ENCODE measurements around the gene VCAN. TPM values are rescaled to one million over a fixed set of nuclear protein-coding genes. Genes with fewer than 3 reads are reported as not detected.

The VCAN gene
- total RNA-seq, 2 experiments from 2014 or later = not detected

GRCh38 chr5:83488271-83488670 is 16.7 kb downstream of the VCAN start:
- H3K27ac Mint-ChIP-seq = no peak overlapping the region
- no peak for DNase-seq
- no peaks in the 10 kb centered on the region for H3K4me1 Mint-ChIP-seq (ENCODE audit: low read depth)
- peaks cover 25% of the 10 kb centered on the region for H3K27me3 Mint-ChIP-seq (ENCODE audit: low read depth)
- no peaks in the 10 kb centered on the region for H3K9me3 Mint-ChIP-seq
- intact Hi-C loops (cut with micrococcal nuclease) = no loop called here
- H3K4me3 Mint-ChIP-seq = no peak overlapping the region
- H3K36me3 Mint-ChIP-seq (ENCODE audit: low read depth) = no peaks in the 10 kb centered on the region
- CTCF ChIA-PET = interaction anchor here (0.6 kb wide), 1 partner anchor 69 kb away, joined by 3 read pairs; no protein-coding TSS in a partner anchor

GRCh38 chr5:83488821-83489220 is 17.3 kb downstream of the VCAN start:
- H3K9me3 Mint-ChIP-seq = no peaks in the 10 kb centered on the region
- no peak for DNase-seq
- no peaks in the 10 kb centered on the region for H3K36me3 Mint-ChIP-seq (ENCODE audit: low read depth)
- no peaks in the 10 kb centered on the region for H3K4me1 Mint-ChIP-seq (ENCODE audit: low read depth)
- H3K27me3 Mint-ChIP-seq (ENCODE audit: low read depth) = peaks cover 26% of the 10 kb centered on the region
- intact Hi-C loops (cut with micrococcal nuclease) = no loop called here
- no peak overlapping the region for H3K27ac Mint-ChIP-seq
- CTCF ChIA-PET = no interaction called here
- no peak overlapping the region for H3K4me3 Mint-ChIP-seq

GRCh38 chr5:83490203-83490602 is 18.7 kb downstream of the VCAN start:
- Mint-ChIP-seq H3K27ac (no peak overlapping the region), H3K4me1 (ENCODE audit: low read depth) (no peaks in the 10 kb centered on the region), H3K27me3 (ENCODE audit: low read depth) (peaks cover 17% of the 10 kb centered on the region), H3K36me3 (ENCODE audit: low read depth) (no peaks in the 10 kb centered on the region), H3K9me3 (no peaks in the 10 kb centered on the region), H3K4me3 (no peak overlapping the region)
- CTCF ChIA-PET = no interaction called here
- intact Hi-C loops (cut with micrococcal nuclease) = no loop called here
- no peak for DNase-seq

GRCh38 chr5:83492331-83492730 is 20.8 kb downstream of the VCAN start:
- DNase-seq = no peak
- Mint-ChIP-seq H3K9me3 (no peaks in the 10 kb centered on the region), H3K27me3 (ENCODE audit: low read depth) (peaks cover 11% of the 10 kb centered on the region), H3K4me1 (ENCODE audit: low read depth) (no peaks in the 10 kb centered on the region), H3K4me3 (no peak overlapping the region), H3K27ac (no peak overlapping the region), H3K36me3 (ENCODE audit: low read depth) (no peaks in the 10 kb centered on the region)
- CTCF ChIA-PET = interaction anchor here (0.9 kb wide), 1 partner anchor 845 kb away, joined by 4 read pairs; no protein-coding TSS in a partner anchor
- intact Hi-C loops (cut with micrococcal nuclease) = no loop called here

GRCh38 chr5:83493644-83494043 is 22.1 kb downstream of the VCAN start:
- Mint-ChIP-seq H3K27me3 (ENCODE audit: low read depth) (peaks cover 11% of the 10 kb centered on the region), H3K4me3 (no peak overlapping the region), H3K9me3 (no peaks in the 10 kb centered on the region), H3K27ac (no peak overlapping the region), H3K36me3 (ENCODE audit: low read depth) (no peaks in the 10 kb centered on the region), H3K4me1 (ENCODE audit: low read depth) (no peaks in the 10 kb centered on the region)
- intact Hi-C loops (cut with micrococcal nuclease) = no loop called here
- CTCF ChIA-PET = no interaction called here
- DNase-seq = no peak

GRCh38 chr5:83494087-83494620 is 22.6 kb downstream of the VCAN start:
- no peak overlapping the region for H3K4me3 Mint-ChIP-seq

GRCh38 chr5:83494666-83495065 is 23.1 kb downstream of the VCAN start:
- H3K4me1 Mint-ChIP-seq (ENCODE audit: low read depth) = no peaks in the 10 kb centered on the region
- CTCF ChIA-PET = no interaction called here
- H3K36me3 Mint-ChIP-seq (ENCODE audit: low read depth) = no peaks in the 10 kb centered on the region

More at GRCh38 chr5:83494087-83494620, 22.6 kb downstream of the VCAN start:
- peaks cover 8% of the 10 kb centered on the region for H3K27me3 Mint-ChIP-seq (ENCODE audit: low read depth)
- no peaks in the 10 kb centered on the region for H3K4me1 Mint-ChIP-seq (ENCODE audit: low read depth)
- CTCF ChIA-PET = no interaction called here
- H3K9me3 Mint-ChIP-seq = no peaks in the 10 kb centered on the region
- no peaks in the 10 kb centered on the region for H3K36me3 Mint-ChIP-seq (ENCODE audit: low read depth)
- intact Hi-C loops (cut with micrococcal nuclease) = no loop called here
- no peak overlapping the region for H3K27ac Mint-ChIP-seq
- no peak for DNase-seq

GRCh38 chr5:83496626-83497025 is 25.1 kb downstream of the VCAN start:
- Mint-ChIP-seq H3K4me1 (ENCODE audit: low read depth) (no peaks in the 10 kb centered on the region), H3K27ac (no peak overlapping the region), H3K36me3 (ENCODE audit: low read depth) (no peaks in the 10 kb centered on the region), H3K4me3 (no peak overlapping the region), H3K27me3 (ENCODE audit: low read depth) (peaks cover 8% of the 10 kb centered on the region), H3K9me3 (no peaks in the 10 kb centered on the region)
- intact Hi-C loops (cut with micrococcal nuclease) = no loop called here
- DNase-seq = no peak
- CTCF ChIA-PET = no interaction called here

More at GRCh38 chr5:83494666-83495065, 23.1 kb downstream of the VCAN start:
- Mint-ChIP-seq H3K4me3 (no peak overlapping the region), H3K27me3 (ENCODE audit: low read depth) (peaks cover 8% of the 10 kb centered on the region), H3K9me3 (no peaks in the 10 kb centered on the region), H3K27ac (no peak overlapping the region)
- no peak for DNase-seq
- intact Hi-C loops (cut with micrococcal nuclease) = no loop called here

- CTCF ChIA-PET = interaction anchor here (0.8 kb wide), 1 partner anchor 12 kb away, joined by 4 read pairs; no protein-coding TSS in a partner anchor
- no peaks in the 10 kb centered on the region for H3K9me3 Mint-ChIP-seq
- no peaks in the 10 kb centered on the region for H3K4me1 Mint-ChIP-seq (ENCODE audit: low read depth)
- H3K27me3 Mint-ChIP-seq (ENCODE audit: low read depth) = peaks cover 5% of the 10 kb centered on the region
- H3K27ac Mint-ChIP-seq = no peak overlapping the region
- H3K36me3 Mint-ChIP-seq (ENCODE audit: low read depth) = no peaks in the 10 kb centered on the region
- H3K4me3 Mint-ChIP-seq = no peak overlapping the region
- no peak for DNase-seq
- intact Hi-C loops (cut with micrococcal nuclease) = no loop called here
Observed at GRCh38 chr5:83498585-83498984, 27.0 kb downstream of the VCAN start.

GRCh38 chr5:83503662-83504061 is 32.1 kb downstream of the VCAN start:
- no peak overlapping the region for H3K4me3 Mint-ChIP-seq
- H3K36me3 Mint-ChIP-seq (ENCODE audit: low read depth) = no peaks in the 10 kb centered on the region
- peaks cover 23% of the 10 kb centered on the region for H3K27me3 Mint-ChIP-seq (ENCODE audit: low read depth)
- CTCF ChIA-PET = no interaction called here
- no peak for DNase-seq
- intact Hi-C loops (cut with micrococcal nuclease) = no loop called here
- H3K4me1 Mint-ChIP-seq (ENCODE audit: low read depth) = no peaks in the 10 kb centered on the region
- peaks cover 6% of the 10 kb centered on the region for H3K9me3 Mint-ChIP-seq
- H3K27ac Mint-ChIP-seq = no peak overlapping the region

GRCh38 chr5:83507431-83507830 is 35.9 kb downstream of the VCAN start:
- no peak overlapping the region for H3K27ac Mint-ChIP-seq
- DNase-seq = no peak
- H3K4me3 Mint-ChIP-seq = no peak overlapping the region
- H3K4me1 Mint-ChIP-seq (ENCODE audit: low read depth) = no peaks in the 10 kb centered on the region
- peaks cover 6% of the 10 kb centered on the region for H3K9me3 Mint-ChIP-seq
- peaks cover 20% of the 10 kb centered on the region for H3K27me3 Mint-ChIP-seq (ENCODE audit: low read depth)
- CTCF ChIA-PET = no interaction called here
- intact Hi-C loops (cut with micrococcal nuclease) = no loop called here
- H3K36me3 Mint-ChIP-seq (ENCODE audit: low read depth) = no peaks in the 10 kb centered on the region

GRCh38 chr5:83509540-83509939 is 38.0 kb downstream of the VCAN start:
- peaks cover 6% of the 10 kb centered on the region for H3K9me3 Mint-ChIP-seq
- no peak for DNase-seq
- no peak overlapping the region for H3K27ac Mint-ChIP-seq
- H3K4me3 Mint-ChIP-seq = no peak overlapping the region
- intact Hi-C loops (cut with micrococcal nuclease) = no loop called here
- peaks cover 17% of the 10 kb centered on the region for H3K27me3 Mint-ChIP-seq (ENCODE audit: low read depth)
- no peaks in the 10 kb centered on the region for H3K36me3 Mint-ChIP-seq (ENCODE audit: low read depth)
- H3K4me1 Mint-ChIP-seq (ENCODE audit: low read depth) = no peaks in the 10 kb centered on the region
- CTCF ChIA-PET = no interaction called here

- H3K27ac Mint-ChIP-seq = no peak overlapping the region
- H3K4me3 Mint-ChIP-seq = no peak overlapping the region
- H3K9me3 Mint-ChIP-seq = peaks cover 6% of the 10 kb centered on the region
- H3K4me1 Mint-ChIP-seq (ENCODE audit: low read depth) = no peaks in the 10 kb centered on the region
- H3K27me3 Mint-ChIP-seq (ENCODE audit: low read depth) = peaks cover 13% of the 10 kb centered on the region
- intact Hi-C loops (cut with micrococcal nuclease) = no loop called here
- DNase-seq = no peak
- H3K36me3 Mint-ChIP-seq (ENCODE audit: low read depth) = no peaks in the 10 kb centered on the region
- CTCF ChIA-PET = interaction anchor here (1.1 kb wide), 1 partner anchor 12 kb away, joined by 4 read pairs; no protein-coding TSS in a partner anchor
Observed at GRCh38 chr5:83510260-83510659, 38.7 kb downstream of the VCAN start.
